HepG2 (cell line): ENCODE data around the gene ITPRIPL1. TPM values are rescaled to one million over a fixed set of nuclear protein-coding genes. Genes with fewer than 3 reads are reported as not detected.

Experiments
- ATAC-seq: fragments of 200-7000 bp; cut with Tn5 transposase; 3 replicates; pipeline ENCODE4 v1.9.1; 2020; ENCODE audit warnings: mild to moderate bottlenecking, moderate library complexity
- BruUV-seq: library from RNA; stranded (reverse); fragments of 400-500 nt; replicated peaks from 2 replicates; lab custom pipeline; 2021; lab: Mats Ljungman, UMichigan
- CTCF ChIA-PET: fragments of 300-600 bp; formaldehyde crosslinking; extraction: SDS; loops from one replicate; lab custom pipeline; 2021; ENCODE audit warnings: low total read pairs, inconsistent platforms, low intra/inter-chr PET ratio; lab: Yijun Ruan, JAX
- POLR2A ChIA-PET: fragments of 350-600 bp; sonication (Branson Sonifier 250); formaldehyde crosslinking; loops from one replicate; lab custom pipeline; 2020; ENCODE audit warnings: antibody characterized with exemption, inconsistent platforms; lab: Yijun Ruan, JAX
- DNase-seq: peaks from one replicate; pipeline ENCODE4 v3.0.0-alpha.2; 2015; ENCODE audit warnings: low spot score
- FAIRE-seq: peaks from 3 replicates; lab custom pipeline; 2011; peaks lifted over from hg19 to GRCh38; lab: Jason Lieb, UNC
- H2AFZ ChIP-seq: one replicate; pipeline ENCODE4 v1.6.1; 2011; ENCODE audit warnings: low read length, inconsistent platforms
- H3K27ac ChIP-seq: fragments of 300-600 bp; 3 replicates; pipeline ENCODE4 v1.8.0; 2011; ENCODE audit warnings: mixed run types, mild to moderate bottlenecking, mixed read lengths, low read length, inconsistent platforms; ENCODE audit not compliant: insufficient read depth; ENCODE audit errors: extremely low read length
- H3K27me3 ChIP-seq, 2 experiments: fragments of 200-600 bp in 1 of 2; 2 replicates in 1 of 2; 3 replicates in 1 of 2; pipeline versions ENCODE4 v1.6.0 to v1.8.0; 2011; ENCODE audit warnings: low read length in 2 of 2, mild to moderate bottlenecking in 2 of 2, moderate library complexity in 2 of 2, inconsistent platforms in 1 of 2; ENCODE audit not compliant: insufficient read depth in 2 of 2, control insufficient read depth in 1 of 2
- H3K36me3 ChIP-seq, 2 experiments: fragments of 200-600 bp in 1 of 2; replicated peaks in 1 of 2; 2 replicates in 1 of 2; 3 replicates in 1 of 2; pipeline versions ENCODE4 v1.5.1 to v1.8.0; 2011; ENCODE audit warnings: low read length in 2 of 2, inconsistent platforms in 1 of 2; ENCODE audit not compliant: insufficient read depth in 2 of 2, control insufficient read depth in 1 of 2
- H3K4me1 ChIP-seq: 2 replicates; pipeline ENCODE4 v1.5.1; 2012; ENCODE audit warnings: low read length, inconsistent platforms; ENCODE audit not compliant: insufficient read depth
- H3K4me2 ChIP-seq: 2 replicates; pipeline ENCODE4 v1.6.0; 2011; ENCODE audit warnings: low read depth, low read length, inconsistent platforms
- H3K4me3 ChIP-seq, 3 experiments: fragments of 200-600 bp in 1 of 3; sonication (generic), shearing (Covaris generic) in 1 of 3; replicated peaks in 1 of 3; 2 replicates each; pipeline ENCODE4 v1.5.1; 2011 to 2016; ENCODE audit warnings: low read length in 3 of 3, inconsistent platforms in 2 of 3, low read depth in 2 of 3, mild to moderate bottlenecking in 2 of 3, control low read depth in 1 of 3, mixed read lengths in 1 of 3; ENCODE audit not compliant: insufficient read depth in 1 of 3
- H3K79me2 ChIP-seq: one replicate; pipeline ENCODE4 v1.6.1; 2011; ENCODE audit warnings: low read length, inconsistent platforms; ENCODE audit not compliant: insufficient read depth
- H3K9ac ChIP-seq: 2 replicates; pipeline ENCODE4 v1.6.0; 2011; ENCODE audit warnings: mild to moderate bottlenecking, low read depth, low read length, inconsistent platforms; ENCODE audit not compliant: insufficient read depth
- H3K9me3 ChIP-seq: 2 replicates; pipeline ENCODE4 v1.5.1; 2012; ENCODE audit warnings: mild to moderate bottlenecking, low read length
- H4K20me1 ChIP-seq: 2 replicates; pipeline ENCODE4 v1.6.0; 2011; ENCODE audit warnings: inconsistent platforms, mild to moderate bottlenecking, low read length, moderate library complexity; ENCODE audit not compliant: insufficient read depth
- CEBPB ChIP-seq: IDR thresholded peaks from 2 replicates; pipeline ENCODE4 v1.6.1; 2011; ENCODE audit warnings: low read depth, low read length, improper control_type of control experiment, borderline replicate concordance
- NCOR1 ChIP-seq: fragments of 200-600 bp; sonication (generic); IDR thresholded peaks from 2 replicates; pipeline ENCODE4 v1.7.0; 2017; ENCODE audit warnings: antibody characterized with exemption, low read length, borderline replicate concordance
- NR2F6 ChIP-seq, 2 experiments: IDR thresholded peaks; 2 replicates each; pipeline ENCODE4 v1.6.1; 2016; ENCODE audit warnings: antibody characterized with exemption in 1 of 2, mild to moderate bottlenecking in 1 of 2
- SAP130 ChIP-seq: IDR thresholded peaks from 2 replicates; pipeline ENCODE4 v1.6.1; 2016; ENCODE audit warnings: low read depth
- SOX13 ChIP-seq, 3 experiments: fragments of 450-650 bp in 1 of 3; sonication (generic) in 1 of 3; formaldehyde crosslinking in 1 of 3; IDR thresholded peaks in 2 of 3; conservative IDR thresholded peaks in 1 of 3; 2 replicates each; pipeline versions ENCODE4 v1.5.0 to v1.6.1; 2016 to 2020; ENCODE audit warnings: antibody characterized with exemption in 1 of 3, mild to moderate bottlenecking in 1 of 3, missing compliant biosample characterization in 1 of 3, missing genetic modification reagents in 1 of 3, moderate library complexity in 1 of 3
- SOX5 ChIP-seq: IDR thresholded peaks from 2 replicates; pipeline ENCODE4 v1.6.1; 2016; ENCODE audit warnings: borderline replicate concordance
- SOX6 ChIP-seq, 2 experiments: fragments of 450-650 bp in 1 of 2; sonication (generic) in 1 of 2; formaldehyde crosslinking in 1 of 2; IDR thresholded peaks; 2 replicates each; pipeline versions ENCODE4 v1.4.0 to v1.6.1; 2017 to 2020; ENCODE audit warnings: antibody characterized with exemption in 1 of 2, mild to moderate bottlenecking in 1 of 2, missing genetic modification reagents in 1 of 2
- ZNF780A ChIP-seq: sonication (generic); formaldehyde crosslinking; IDR thresholded peaks from 2 replicates; pipeline ENCODE4 v1.8.0; 2022; ENCODE audit warnings: mild to moderate bottlenecking, missing genetic modification reagents, moderate library complexity
- WGBS: methylation state at CpG from one replicate; pipeline ENCODE4 v1.1.6; 2017; ENCODE audit warnings: low lambda C conversion rate; 5-methylcytosine and 5-hydroxymethylcytosine counted together
- in situ Hi-C: cut with HindIII; loops from 2 replicates; pipeline ENCODE4 v1.10.0; 2017; ENCODE audit warnings: low pct_unique_long_range_greater_than_20kb; ENCODE audit not compliant: extremely low pct_ligation_motif_present
- intact Hi-C: fragments of 100-400 bp; cut with micrococcal nuclease; formaldehyde crosslinking; loops from one replicate; pipeline ENCODE4 v1.10.0; 2022; ENCODE audit not compliant: unreplicated experiment
- polyA plus RNA-seq, 8 experiments: library from polyadenylated mRNA; depleted of rRNA in 3 of 8; stranded (reverse) in 7 of 8; unstranded in 1 of 8; fragments of >200 nt; fragmentation: Illumina TruSeq in 4 of 8; extraction: Trizol in 4 of 8; gene quantifications; 2 replicates each; pipeline versions ENCODE4 v1.2.1 to v1.2.3, GENCODE V29; 2011 to 2016; ENCODE audit warnings: low read depth in 4 of 8, missing spikeins in 1 of 8, mixed read lengths in 1 of 8; ENCODE audit not compliant: insufficient read depth in 1 of 8
- total RNA-seq, 5 experiments: library from RNA; depleted of rRNA; stranded (reverse); fragments of >200 nt; fragmentation: Illumina TruSeq; extraction: Trizol; gene quantifications; 2 replicates each; pipeline ENCODE4 v1.2.3, GENCODE V29; 2016; ENCODE audit warnings: low read depth in 1 of 5

ITPRIPL1 gene
- total and polyA plus RNA-seq, 2 of the 13 experiments (the other 11 are each of a cell fraction or from before 2014, with no cell fraction given), result 4.3 to 11.7 TPM

- Histone ChIP-seq H3K9me3 (no peaks in the 10 kb centered on the region), H3K4me1 (peaks cover 28% of the 10 kb centered on the region), H3K27ac (no peak overlapping the region), H3K79me2 (no peaks in the 10 kb centered on the region), H3K4me3 (no peak overlapping the region), H2AFZ (no peak overlapping the region), H3K27me3 (no peaks in the 10 kb centered on the region; a peak in 1 of 5 replicates), H3K9ac (no peak overlapping the region), H3K36me3 (peaks cover 5 to 15% of the 10 kb centered on the region in 2 experiments; a peak in 4 of 5 replicates), H3K4me2 (no peak overlapping the region), H4K20me1 (no peaks in the 10 kb centered on the region)
- BruUV-seq, result no TSS peak
- FAIRE-seq (no peak), DNase-seq (peak; percentile 34), ATAC-seq (no peak)
- WGBS, result 73% methylated on average over 1 of the region's 1 CpG
- CTCF ChIA-PET, result no interaction called here
- in situ Hi-C loops, result no loop called here
- POLR2A ChIA-PET, result interaction anchor here (1.4 kb wide), 1 partner anchor 24 kb away, joined by 3 read pairs; no protein-coding TSS in a partner anchor
- TF ChIP-seq CEBPB, result peak; percentile 47; the same call in 1 of the 2 replicates
- no peak for TF ChIP-seq SOX6 (IDR thresholded peaks at IDR 0.05)
- peak; percentile 20; the same call in 1 of the 2 replicates for TF ChIP-seq SOX6 (CRISPR knock-in tag; IDR thresholded peaks at IDR 0.05)
- TF ChIP-seq SAP130 (CRISPR knock-in tag), result no peak
- peak; percentile 25; the same call in 1 of the 2 replicates for TF ChIP-seq NCOR1
- TF ChIP-seq ZNF780A (CRISPR knock-in tag), result no peak
- TF ChIP-seq SOX13 (IDR thresholded peaks at IDR 0.05), result no peak
- TF ChIP-seq SOX13 (CRISPR knock-in tag; conservative IDR thresholded peaks at IDR 0.05 in 1 of 2, IDR thresholded peaks at IDR 0.05 in 1 of 2), result peak in 1 of 2 experiments; percentile 65; a peak in 2 of 4 replicates
- TF ChIP-seq SOX5 (CRISPR knock-in tag), result peak; percentile 54; the same call in 1 of the 2 replicates
- TF ChIP-seq NR2F6 (IDR thresholded peaks at IDR 0.05), result peak; percentile 38; the same call in 1 of the 2 replicates
- no peak for TF ChIP-seq NR2F6 (CRISPR knock-in tag; IDR thresholded peaks at IDR 0.05)
- TF ChIP-seq, all 625 proteins: peak for 6
- intact Hi-C loops, result loop anchor here (10.0 kb wide), 1 partner anchor 125 kb away; the partner anchor contains the start of gene STARD7
Measured at GRCh38 chr2:96329456-96329855, 4.3 kb downstream of the ITPRIPL1 start.
